Measurements from ENCODE around the gene RTL1.

DNA sequence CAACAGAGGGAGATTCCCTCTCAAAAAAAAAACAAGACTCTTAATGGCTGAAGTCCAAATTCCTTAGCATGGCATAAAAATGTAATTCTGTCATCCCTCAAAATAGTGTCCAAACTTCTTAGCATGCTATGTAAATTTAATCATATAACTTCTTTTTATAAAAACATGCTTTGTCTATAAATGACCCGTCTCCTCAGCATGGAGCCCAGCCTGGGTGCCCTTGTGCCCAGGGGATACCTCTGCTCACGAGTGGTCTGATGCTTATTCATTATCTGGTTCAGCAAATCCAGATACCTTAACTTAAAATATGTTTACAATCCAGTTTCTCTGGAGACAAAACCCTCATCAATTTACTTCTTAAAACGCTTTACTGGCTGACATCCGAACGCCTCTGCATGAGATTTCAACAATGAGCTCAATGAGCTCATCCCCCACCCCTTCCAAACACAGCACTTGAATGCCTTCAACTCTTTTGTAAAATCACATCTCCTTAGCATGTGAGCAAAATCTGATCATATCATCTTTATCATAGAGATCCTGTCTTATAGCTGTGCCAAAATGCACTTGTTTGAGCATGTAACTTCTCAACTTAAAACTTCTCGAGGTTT, 15.7 kb downstream of the RTL1 start:
- TF ChIP-seq EZH2 (IDR thresholded peaks at IDR 0.05; ENCODE audit: borderline replicate concordance, low read depth, low read length, severe bottlenecking) (no peak), CTCF (IDR thresholded peaks at IDR 0.05; ENCODE audit: borderline replicate concordance, extremely low read depth, low read length, poor library complexity, severe bottlenecking) (no peak)

Data from DND-41 (cell line).